Measurements from ENCODE around the gene NPEPPS.
"Not testable (repeated sequence)": the region's sequence is repeated elsewhere in the genome, so short reads cannot be mapped to it uniquely, and the experiment has no call there.

Gene NPEPPS, protein sequence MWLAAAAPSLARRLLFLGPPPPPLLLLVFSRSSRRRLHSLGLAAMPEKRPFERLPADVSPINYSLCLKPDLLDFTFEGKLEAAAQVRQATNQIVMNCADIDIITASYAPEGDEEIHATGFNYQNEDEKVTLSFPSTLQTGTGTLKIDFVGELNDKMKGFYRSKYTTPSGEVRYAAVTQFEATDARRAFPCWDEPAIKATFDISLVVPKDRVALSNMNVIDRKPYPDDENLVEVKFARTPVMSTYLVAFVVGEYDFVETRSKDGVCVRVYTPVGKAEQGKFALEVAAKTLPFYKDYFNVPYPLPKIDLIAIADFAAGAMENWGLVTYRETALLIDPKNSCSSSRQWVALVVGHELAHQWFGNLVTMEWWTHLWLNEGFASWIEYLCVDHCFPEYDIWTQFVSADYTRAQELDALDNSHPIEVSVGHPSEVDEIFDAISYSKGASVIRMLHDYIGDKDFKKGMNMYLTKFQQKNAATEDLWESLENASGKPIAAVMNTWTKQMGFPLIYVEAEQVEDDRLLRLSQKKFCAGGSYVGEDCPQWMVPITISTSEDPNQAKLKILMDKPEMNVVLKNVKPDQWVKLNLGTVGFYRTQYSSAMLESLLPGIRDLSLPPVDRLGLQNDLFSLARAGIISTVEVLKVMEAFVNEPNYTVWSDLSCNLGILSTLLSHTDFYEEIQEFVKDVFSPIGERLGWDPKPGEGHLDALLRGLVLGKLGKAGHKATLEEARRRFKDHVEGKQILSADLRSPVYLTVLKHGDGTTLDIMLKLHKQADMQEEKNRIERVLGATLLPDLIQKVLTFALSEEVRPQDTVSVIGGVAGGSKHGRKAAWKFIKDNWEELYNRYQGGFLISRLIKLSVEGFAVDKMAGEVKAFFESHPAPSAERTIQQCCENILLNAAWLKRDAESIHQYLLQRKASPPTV

DNA sequence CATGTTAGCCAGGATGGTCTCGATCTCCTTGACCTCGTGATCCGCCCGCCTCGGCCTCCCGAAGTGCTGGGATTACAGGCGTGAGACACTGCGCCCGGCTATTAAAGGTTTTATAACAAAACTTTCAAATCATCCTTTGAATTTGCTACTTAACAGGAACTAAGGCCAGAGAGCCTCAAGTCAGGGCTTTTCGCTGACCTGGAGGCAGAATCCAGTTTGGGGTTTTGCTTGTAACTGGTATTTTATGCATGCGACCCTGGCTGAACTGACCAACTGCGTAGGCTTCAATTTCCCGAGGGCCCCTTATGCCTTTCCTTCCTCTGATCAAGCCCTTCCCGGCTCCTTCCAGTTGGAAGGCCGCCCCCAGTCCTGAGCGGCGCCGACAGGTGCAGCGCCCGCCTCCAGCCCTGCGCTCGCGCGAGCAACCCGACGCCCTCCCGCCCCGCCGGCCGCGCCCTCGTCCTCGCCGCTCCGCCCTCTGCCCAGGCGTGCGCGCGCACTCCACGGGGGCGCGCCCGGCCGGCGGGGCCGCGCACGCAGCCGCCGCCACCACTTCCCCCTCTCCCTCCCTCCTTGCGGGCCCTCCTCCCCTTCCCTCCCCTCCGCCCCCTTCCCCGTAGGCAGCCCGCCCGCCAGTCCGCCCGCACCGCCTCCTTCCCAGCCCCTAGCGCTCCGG is at the start of gene NPEPPS:
Gene NPEPPS, plus strand, starts transcription at position 552 of the 676 bp plus-strand sequence. CDS start 193 bp downstream, outside the sequence.
- peak; percentile 52 for DNase-seq

DNA sequence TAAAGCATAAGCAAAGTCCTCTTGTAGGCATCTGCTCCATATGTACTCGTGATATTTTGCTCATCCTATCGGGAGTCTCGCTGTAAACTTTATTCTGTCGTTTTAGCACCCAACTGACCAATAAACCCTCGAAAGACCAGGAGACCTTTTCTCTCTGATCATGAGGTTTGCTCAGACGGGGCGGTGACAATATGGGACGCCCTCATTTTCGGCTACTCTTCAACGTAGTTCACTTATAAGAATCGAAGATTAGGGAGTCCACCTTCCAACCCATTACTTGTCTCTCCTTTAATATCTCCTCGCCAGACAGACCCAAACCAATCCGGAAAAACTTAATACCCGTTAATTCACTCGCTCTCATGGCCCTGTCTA is 39.1 kb upstream of the NPEPPS start:
- not testable (repeated sequence) for DNase-seq

GRCh38 chr17:47499074-47499473 is 31.8 kb upstream of the NPEPPS start:
- not testable (repeated sequence) for DNase-seq

DNA sequence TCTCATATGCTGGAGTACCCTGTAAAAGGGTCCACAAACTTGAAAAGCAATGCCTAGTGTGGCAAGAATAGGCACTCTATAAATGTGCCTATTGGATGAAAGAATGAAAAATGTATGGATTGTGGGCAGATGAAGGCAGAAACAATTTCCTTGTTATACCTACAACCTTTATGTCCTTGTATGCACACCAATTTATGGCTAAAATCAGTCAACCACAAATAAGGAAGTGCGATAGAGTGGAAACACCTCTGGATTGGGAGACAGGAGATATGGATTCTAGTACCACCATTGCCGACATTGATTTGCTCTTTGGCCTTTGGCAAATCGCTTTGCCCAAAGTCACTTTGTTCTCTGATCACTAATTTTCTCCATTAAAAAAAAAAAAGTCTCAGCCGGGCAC is 31.4 kb upstream of the NPEPPS start:
- DNase-seq, result not testable (repeated sequence)

DNA sequence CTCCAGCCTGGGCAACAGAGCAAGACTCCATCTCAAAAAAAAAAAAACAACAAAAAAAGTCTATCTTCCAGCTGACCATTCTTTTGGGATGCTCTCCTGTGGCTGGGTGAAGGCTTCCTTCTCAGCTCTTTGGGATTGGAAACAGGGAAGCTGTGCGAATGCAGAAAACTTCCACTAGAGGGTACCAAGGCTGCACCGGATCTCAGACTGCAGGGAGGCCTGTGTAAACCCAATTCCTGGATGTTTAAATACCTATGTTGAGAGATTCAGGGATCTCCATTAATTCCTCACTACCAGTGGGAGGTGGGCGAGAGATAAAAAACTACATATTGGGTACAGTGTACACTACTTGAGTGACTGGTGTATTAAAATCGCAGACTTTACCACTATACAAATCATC is 30.3 kb upstream of the NPEPPS start:
- not testable (repeated sequence) for DNase-seq

DNA sequence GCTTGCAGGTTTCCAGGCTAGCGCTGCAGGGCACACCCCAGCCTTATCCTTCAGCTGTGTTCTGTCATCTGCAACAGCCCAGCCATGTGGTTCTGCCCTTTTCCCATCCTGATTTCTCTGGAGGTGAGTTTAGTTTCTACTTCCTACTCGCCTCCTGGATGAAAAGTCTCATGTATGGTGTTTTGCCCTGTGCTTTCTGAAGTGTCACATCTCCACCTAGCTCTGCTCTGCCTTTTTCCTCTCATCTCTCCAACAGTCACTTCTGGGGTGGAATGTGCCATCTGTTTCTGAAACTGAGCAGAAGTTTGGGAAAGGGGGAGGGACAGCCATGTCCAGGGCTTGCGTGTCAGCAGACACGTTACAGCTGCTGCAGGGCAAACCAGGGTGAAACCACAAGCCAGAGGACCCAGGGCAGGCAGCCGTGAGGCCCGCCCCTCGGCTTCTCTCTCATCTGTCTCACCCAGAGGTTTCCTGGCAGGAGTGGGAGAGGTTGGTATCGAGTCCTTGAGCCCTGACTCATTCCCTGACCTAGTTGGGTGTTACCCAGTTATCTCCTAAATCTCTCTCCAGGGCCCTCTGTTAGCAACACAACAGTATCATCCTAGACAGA is 28.7 kb upstream of the NPEPPS start:
- DNase-seq, result peak; percentile 68

GRCh38 chr17:47502776-47503455 is 28.0 kb upstream of the NPEPPS start:
- not testable (repeated sequence) for DNase-seq

GRCh38 chr17:47511701-47512146 is 19.2 kb upstream of the NPEPPS start:
- DNase-seq, result peak; percentile 65

DNA sequence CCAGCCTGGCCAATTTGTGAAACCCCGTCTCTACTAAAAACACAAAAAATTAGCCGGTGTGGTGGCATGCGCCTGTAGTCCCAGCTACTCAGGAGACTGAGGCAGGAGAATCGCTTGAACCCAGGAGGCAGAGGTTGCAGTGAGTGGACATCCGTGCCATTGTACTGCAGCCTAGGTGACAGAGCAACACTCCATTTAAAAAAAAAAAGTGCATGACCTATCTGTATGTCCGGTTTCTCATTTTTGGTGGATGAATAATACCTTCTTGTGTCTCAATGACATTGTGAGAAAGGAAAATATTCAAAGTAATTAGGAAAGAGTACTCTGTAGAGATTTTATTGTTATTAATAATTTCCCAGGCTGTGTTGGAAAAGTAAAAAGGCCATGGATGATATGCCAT is 17.6 kb upstream of the NPEPPS start:
- DNase-seq, result not testable (repeated sequence)

GRCh38 chr17:47518880-47519279 is 12.0 kb upstream of the NPEPPS start:
- DNase-seq, result not testable (repeated sequence)

DNA sequence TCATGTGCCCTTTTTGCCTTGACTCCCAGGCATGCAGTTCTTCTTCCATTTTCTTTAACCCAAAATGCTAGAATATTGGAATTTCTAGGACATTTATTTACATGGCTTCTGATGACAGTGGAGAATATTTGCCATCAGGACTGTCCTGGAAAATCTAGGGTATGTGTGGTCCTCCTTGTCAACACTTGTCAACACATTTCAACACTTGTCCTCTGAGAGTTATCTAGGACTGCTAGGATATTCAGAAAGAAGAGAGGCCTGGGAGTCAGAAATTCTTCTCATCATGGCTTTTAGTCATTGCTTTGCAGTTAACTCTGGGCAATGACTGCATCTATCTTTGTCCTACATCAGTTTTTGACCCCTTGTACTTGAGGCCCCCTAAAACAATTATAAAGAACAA is 11.5 kb upstream of the NPEPPS start:
- DNase-seq, result not testable (repeated sequence)

DNA sequence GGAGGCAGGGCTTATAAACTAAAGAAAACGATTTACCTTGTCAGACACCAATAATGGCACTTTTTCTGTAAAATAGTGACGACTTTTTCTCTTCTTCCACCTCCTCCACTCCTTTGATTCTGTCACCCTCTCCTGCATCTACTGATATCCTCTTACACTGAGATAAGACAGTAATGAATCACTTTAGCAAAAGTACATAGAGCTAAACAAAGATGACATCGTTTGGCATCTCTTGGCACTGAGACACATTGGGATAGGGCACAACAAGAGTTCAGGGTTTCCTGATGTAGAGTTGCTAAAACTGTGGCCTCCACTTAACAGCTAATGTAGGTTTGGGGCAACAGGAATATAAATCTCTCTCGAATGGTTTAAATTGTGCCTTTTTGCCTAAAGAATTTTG is 10.6 kb upstream of the NPEPPS start:
- DNase-seq, result not testable (repeated sequence)

- not testable (repeated sequence) for DNase-seq
These were observed 9.5 kb upstream of the NPEPPS start for GRCh38 chr17:47521434-47521833.

DNA sequence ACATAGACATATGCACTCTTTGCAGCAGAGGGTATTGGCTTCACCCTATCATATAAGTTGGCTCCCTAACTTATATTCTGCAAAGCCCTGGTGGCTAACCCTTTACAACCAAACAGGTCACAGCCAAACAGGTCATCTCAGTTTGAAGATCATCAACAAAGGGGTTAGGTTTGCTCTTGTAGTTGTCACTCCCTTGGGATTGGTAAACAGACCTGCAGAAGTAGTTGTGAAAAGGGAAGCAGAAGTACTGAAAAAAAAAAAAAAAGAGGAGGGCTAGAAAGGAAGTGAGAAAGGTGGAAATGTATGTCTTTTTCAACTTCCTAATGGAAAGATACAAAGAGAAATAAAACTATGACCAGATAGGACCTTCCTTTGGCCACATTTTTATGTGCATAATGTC is 8.6 kb upstream of the NPEPPS start:
- DNase-seq, result peak; percentile 26

DNA sequence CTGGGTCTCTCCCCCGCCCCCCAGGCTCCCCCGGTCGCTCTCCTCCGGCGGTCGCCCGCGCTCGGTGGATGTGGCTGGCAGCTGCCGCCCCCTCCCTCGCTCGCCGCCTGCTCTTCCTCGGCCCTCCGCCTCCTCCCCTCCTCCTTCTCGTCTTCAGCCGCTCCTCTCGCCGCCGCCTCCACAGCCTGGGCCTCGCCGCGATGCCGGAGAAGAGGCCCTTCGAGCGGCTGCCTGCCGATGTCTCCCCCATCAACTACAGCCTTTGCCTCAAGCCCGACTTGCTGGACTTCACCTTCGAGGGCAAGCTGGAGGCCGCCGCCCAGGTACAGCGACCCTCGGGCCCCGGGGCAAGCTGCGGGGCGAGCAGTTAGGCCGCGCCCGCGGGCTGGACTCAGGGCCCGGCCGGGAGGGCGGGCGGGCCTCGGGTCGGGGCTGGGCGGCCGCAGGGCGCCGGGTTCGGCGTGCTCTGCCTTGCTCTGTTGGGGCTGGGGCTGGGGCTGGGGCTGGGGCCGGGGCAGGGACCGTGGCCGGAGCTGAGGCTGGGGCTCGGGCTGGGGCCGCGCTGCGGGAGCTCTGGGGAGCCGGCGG is 419 bp downstream of the NPEPPS start:
- not testable (repeated sequence) for DNase-seq

DNA sequence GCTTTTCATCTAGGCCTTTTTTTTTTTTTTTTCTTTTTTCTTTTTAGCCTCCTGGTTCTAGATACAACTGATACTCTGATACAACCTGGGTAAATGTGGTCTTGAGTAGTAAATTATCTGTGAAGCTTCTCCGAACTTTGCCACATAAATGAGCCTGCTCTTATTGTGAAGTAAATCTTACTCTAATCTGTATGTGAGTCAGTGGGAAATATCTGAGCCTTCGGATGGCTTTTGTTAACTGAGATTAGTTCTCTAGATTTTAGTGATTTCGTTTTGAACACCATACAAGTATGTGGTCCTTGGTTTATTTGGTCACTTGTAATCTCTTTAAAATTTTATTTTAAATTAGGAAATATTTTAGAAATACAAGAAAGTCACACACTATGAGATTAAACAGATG is 8.2 kb downstream of the NPEPPS start:
- not testable (repeated sequence) for DNase-seq

- not testable (repeated sequence) for DNase-seq
These were observed 10.8 kb downstream of the NPEPPS start for GRCh38 chr17:47541676-47542075.

GRCh38 chr17:47544327-47544726 is 13.4 kb downstream of the NPEPPS start:
- DNase-seq, result not testable (repeated sequence)

DNA sequence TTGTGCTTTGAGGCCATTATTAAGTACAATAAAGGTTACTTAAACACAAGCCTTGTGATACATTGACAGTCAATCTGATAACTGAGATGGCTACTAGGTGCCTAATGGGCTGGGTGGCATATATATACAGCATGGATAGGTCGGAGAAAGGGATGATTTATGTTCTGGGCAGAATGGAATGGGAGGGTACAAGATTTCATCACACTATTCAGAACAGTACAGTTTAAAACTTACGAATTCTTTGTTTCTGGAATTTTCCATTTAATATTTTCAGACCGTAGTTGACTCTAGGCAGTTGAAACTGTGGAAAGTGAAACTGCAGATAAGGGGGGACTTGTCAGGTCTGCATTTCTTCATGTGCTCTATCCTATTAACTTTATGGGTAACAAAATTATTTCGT is 23.8 kb downstream of the NPEPPS start:
- DNase-seq, result not testable (repeated sequence)

- not testable (repeated sequence) for DNase-seq
These were observed 25.2 kb downstream of the NPEPPS start for GRCh38 chr17:47556108-47556507.

- DNase-seq, result not testable (repeated sequence)
These were observed 29.7 kb downstream of the NPEPPS start for GRCh38 chr17:47560517-47561043.

Data from MV-4-11 (cell line).